BJ (cell line): Measurements from ENCODE around the gene SNAPC2. TPM values are rescaled to one million over a fixed set of nuclear protein-coding genes. Genes with fewer than 3 reads are reported as not detected.
A peak's percentile ranks its signal among the peaks of the same experiment; 100 is the strongest.

Experiments used
- CTCF ChIA-PET: fragments of 350-600 bp; formaldehyde crosslinking; extraction: SDS; loops from one replicate; lab custom pipeline; 2021; ENCODE audit warnings: antibody characterized with exemption, inconsistent platforms; lab: Yijun Ruan, JAX
- POLR2A ChIA-PET: fragments of 300-600 bp; sonication (Branson Sonifier 250); formaldehyde crosslinking; extraction: SDS; loops from one replicate; lab custom pipeline; 2021; ENCODE audit warnings: antibody characterized with exemption; lab: Charles Lee
- DNase-seq: peaks from one replicate; pipeline ENCODE4 v3.0.0-alpha.2; 2011; ENCODE audit warnings: low read depth
- H3K27me3 ChIP-seq: 2 replicates; pipeline ENCODE4 v1.6.0; 2011; ENCODE audit warnings: low read length; ENCODE audit not compliant: control insufficient read depth, insufficient read depth
- H3K36me3 ChIP-seq: 2 replicates; pipeline ENCODE4 v1.5.1; 2011; ENCODE audit warnings: low read length; ENCODE audit not compliant: control insufficient read depth, insufficient read depth
- H3K4me3 ChIP-seq: 2 replicates; pipeline ENCODE4 v1.5.1; 2011; ENCODE audit warnings: low read depth, mild to moderate bottlenecking, control low read depth, low read length
- polyA plus RNA-seq: library from polyadenylated mRNA; depleted of rRNA; stranded (reverse); fragments of >200 nt; gene quantifications from 2 replicates; pipeline ENCODE4 v1.2.3, GENCODE V29; 2011
- TF ChIP-seq, protein P1 (sequence below): IDR thresholded peaks from 2 replicates; pipeline ENCODE4 v1.5.1; 2011; ENCODE audit warnings: low read depth, mild to moderate bottlenecking, control low read depth, inconsistent platforms, low read length, moderate library complexity; ENCODE audit not compliant: insufficient read depth

Gene SNAPC2
- polyA plus RNA-seq, 1 experiment, result 28.2 TPM

DNA sequence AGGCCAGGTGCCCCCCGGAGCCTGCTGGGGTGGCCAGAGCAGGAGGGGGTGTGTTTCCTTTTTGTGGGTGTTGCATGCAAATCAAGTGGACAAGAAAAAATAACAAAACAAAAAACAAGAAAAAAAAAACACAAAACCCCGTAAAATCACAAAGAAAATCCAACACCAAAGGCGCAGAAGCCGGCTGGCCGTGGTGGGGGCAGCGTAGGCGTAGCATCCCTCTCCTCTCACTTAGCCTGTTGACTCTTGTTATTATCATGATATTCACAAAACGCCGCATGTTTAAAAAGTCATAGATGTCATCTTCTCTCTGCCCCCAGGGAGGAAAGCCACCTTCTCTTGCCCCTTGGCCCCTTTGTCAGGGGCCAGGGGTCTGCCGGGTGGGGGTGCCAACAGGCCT lies 6.5 kb upstream of the SNAPC2 start:
- H3K27me3 ChIP-seq, result no peaks in the 10 kb centered on the region
- POLR2A ChIA-PET, result no interaction called here
- TF ChIP-seq, protein P1, sequence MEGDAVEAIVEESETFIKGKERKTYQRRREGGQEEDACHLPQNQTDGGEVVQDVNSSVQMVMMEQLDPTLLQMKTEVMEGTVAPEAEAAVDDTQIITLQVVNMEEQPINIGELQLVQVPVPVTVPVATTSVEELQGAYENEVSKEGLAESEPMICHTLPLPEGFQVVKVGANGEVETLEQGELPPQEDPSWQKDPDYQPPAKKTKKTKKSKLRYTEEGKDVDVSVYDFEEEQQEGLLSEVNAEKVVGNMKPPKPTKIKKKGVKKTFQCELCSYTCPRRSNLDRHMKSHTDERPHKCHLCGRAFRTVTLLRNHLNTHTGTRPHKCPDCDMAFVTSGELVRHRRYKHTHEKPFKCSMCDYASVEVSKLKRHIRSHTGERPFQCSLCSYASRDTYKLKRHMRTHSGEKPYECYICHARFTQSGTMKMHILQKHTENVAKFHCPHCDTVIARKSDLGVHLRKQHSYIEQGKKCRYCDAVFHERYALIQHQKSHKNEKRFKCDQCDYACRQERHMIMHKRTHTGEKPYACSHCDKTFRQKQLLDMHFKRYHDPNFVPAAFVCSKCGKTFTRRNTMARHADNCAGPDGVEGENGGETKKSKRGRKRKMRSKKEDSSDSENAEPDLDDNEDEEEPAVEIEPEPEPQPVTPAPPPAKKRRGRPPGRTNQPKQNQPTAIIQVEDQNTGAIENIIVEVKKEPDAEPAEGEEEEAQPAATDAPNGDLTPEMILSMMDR, result no peak
- DNase-seq, result no peak
- CTCF ChIA-PET, result interaction anchor here (0.7 kb wide), 1 partner anchor 112 kb away, joined by 3 read pairs; no protein-coding TSS in a partner anchor
- H3K36me3 ChIP-seq, result peaks cover 13% of the 10 kb centered on the region
- H3K4me3 ChIP-seq, result no peak overlapping the region

DNA sequence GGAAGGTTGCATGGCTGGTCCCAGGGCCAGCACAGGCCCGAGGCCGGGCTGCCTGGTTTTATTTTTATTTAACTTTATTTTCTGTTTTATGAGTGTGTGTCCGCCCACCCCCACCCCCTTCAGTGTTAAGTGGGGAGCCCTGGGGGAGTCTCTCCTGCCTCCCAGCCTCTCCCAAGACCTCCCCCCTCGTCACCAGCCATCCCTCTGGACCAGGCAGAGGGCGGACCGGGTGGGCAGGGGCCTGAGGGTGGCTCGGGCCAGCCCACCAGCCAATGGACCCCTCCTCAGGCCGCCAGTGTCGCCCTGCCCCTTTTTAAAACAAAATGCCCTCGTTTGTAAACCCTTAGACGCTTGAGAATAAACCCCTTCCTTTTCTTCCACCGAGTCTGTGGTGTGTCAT lies 6.0 kb upstream of the SNAPC2 start:
- CTCF ChIA-PET, result no interaction called here
- TF ChIP-seq, protein P1, result no peak
- no peaks in the 10 kb centered on the region for H3K27me3 ChIP-seq
- no peak for DNase-seq
- POLR2A ChIA-PET, result no interaction called here
- H3K36me3 ChIP-seq, result peaks cover 13% of the 10 kb centered on the region
- H3K4me3 ChIP-seq, result no peak overlapping the region

DNA sequence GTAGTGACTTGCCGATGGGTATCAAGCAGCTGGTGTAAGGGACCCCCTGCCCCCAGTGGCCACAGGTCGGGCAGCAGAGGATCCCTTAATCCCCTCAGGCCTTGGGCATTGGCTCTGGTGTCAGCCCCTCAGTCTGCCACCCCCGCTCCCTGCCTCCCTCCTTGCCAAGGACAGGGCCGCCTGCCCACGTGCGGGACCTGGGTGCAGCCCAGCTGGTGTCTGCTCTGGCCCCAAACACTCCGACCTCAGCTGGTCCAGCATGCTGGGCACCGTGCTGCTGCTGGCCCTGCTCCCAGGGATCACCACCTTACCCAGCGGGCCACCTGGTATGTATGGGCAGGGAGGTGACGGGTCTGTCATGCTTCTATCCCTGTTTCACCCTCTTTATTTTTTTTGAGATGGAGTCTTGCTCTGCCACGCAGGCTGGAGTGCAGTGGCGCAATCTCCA lies 5.5 kb upstream of the SNAPC2 start, which contains the start of gene TGFBR3L:
TGFBR3L (plus strand) TSS at position 233 of the 448 bp plus-strand sequence.
- POLR2A ChIA-PET, result no interaction called here
- Histone ChIP-seq H3K36me3 (peaks cover 12% of the 10 kb centered on the region), H3K27me3 (no peaks in the 10 kb centered on the region), H3K4me3 (peak within 1 kb of the TSS; percentile 49)
- CTCF ChIA-PET, result no interaction called here
- TF ChIP-seq, protein P1, result no peak
- no peak for DNase-seq

DNA sequence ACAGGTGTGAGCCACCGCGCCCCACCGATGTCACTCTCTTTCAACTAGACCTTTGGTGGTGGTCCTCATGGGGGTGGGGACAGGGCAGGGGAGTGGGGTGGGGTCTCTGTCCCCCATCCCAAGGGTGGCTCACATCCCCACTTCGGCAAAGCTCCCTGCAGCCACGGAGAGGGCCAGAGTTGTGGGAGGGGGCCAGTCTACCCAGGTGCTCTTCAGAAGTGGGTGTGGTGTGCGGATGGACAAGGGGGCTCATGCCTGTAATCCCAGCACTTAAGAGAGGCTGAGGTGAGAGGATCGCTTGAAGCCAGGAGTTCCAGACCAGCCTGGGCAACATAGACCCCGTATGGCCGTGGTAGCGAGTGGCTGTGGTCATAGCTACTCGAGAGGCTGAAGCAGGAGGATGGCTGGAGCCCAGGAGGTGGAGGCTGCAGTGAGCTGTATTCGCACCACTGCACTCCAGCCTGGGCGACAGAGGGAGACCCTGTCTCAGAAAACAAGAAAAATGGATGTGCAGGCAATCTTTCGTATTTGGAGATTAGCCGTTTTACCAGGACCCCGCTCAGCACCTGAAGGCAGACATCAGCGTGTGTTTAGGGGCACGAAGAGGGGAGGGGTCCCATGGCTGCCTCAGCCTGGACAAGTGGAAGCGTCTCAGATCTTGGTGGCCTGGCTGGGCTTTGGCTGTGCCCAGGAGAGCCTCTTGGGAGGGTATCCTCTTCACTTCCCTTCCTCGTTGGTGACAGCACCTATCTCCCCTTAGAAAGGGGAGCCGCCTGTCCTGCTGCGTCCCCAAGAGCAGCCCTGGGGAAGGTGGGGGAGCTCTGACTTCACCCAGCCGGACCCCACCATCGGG lies 4.7 kb upstream of the SNAPC2 start:
- Histone ChIP-seq H3K4me3 (peak overlapping the region; percentile 49), H3K27me3 (no peaks in the 10 kb centered on the region), H3K36me3 (peaks cover 8% of the 10 kb centered on the region)
- ChIA-PET POLR2A (no interaction called here), CTCF (interaction anchor here (0.5 to 1.4 kb wide), 5 partner anchors 8 to 63 kb away, joined by 3 to 6 read pairs (median 3); partner anchors contain the start of gene MAP2K7)
- DNase-seq, result no peak
- TF ChIP-seq, protein P1, result no peak
